Naive thymus-derived CD8-positive, alpha-beta T cell (primary cell): ENCODE data around the gene DCPS. TPM values are rescaled to one million over a fixed set of nuclear protein-coding genes. Genes with fewer than 3 reads are reported as not detected.

Experiments used
- ATAC-seq, 2 donors: fragments of 150-1000 bp; cut with Tn5 transposase in 1 of 2; sonication (Bioruptor Pico), chemical (Tn5 transposase) in 1 of 2; 1 replicate in 1 of 2; 2 replicates in 1 of 2; pipeline ENCODE4 v1.10.0; 2021; ENCODE audit warnings: mild to moderate bottlenecking in 2 of 2, moderate library complexity in 2 of 2
- POLR2A ChIA-PET: fragments of 350-600 bp; sonication (Branson Sonifier 250); formaldehyde crosslinking; loops from one replicate; lab custom pipeline; 2021; ENCODE audit warnings: antibody characterized with exemption; lab: Charles Lee
- DNase-seq, 10 donors: peaks; one replicate each; pipeline versions ENCODE4 v3.0.0 to v3.0.0-alpha.2; 2020 to 2022
- H3K27ac Mint-ChIP-seq, 10 donors: one replicate each; pipeline ENCODE4 v1.8.0; 2020 to 2022; ENCODE audit warnings: mild to moderate bottlenecking in 10 of 10, mixed read lengths in 10 of 10, moderate library complexity in 4 of 10, inconsistent platforms in 1 of 10
- H3K27me3 Mint-ChIP-seq, 5 donors: one replicate each; pipeline ENCODE4 v1.8.0; 2021 to 2022; ENCODE audit warnings: mixed read lengths in 5 of 5
- H3K36me3 Mint-ChIP-seq, 3 donors: one replicate each; pipeline ENCODE4 v1.8.0; 2020 to 2022; ENCODE audit warnings: mixed read lengths in 3 of 3, mild to moderate bottlenecking in 2 of 3, inconsistent platforms in 1 of 3
- H3K4me1 Mint-ChIP-seq, 4 donors: one replicate each; pipeline ENCODE4 v1.8.0; 2021 to 2022; ENCODE audit warnings: mixed read lengths in 4 of 4
- H3K4me3 Mint-ChIP-seq, 10 donors: one replicate each; pipeline ENCODE4 v1.8.0; 2020 to 2022; ENCODE audit warnings: mild to moderate bottlenecking in 10 of 10, mixed read lengths in 10 of 10, moderate library complexity in 6 of 10, inconsistent platforms in 1 of 10
- H3K9me3 Mint-ChIP-seq, 9 donors: one replicate each; pipeline ENCODE4 v1.8.0; 2020 to 2022; ENCODE audit warnings: mixed read lengths in 9 of 9, mild to moderate bottlenecking in 3 of 9, inconsistent platforms in 1 of 9, moderate library complexity in 1 of 9
- polyA plus RNA-seq, 3 donors: library from polyadenylated mRNA; unstranded; fragments of 300-500 nt; fragmentation: Illumina TruSeq; gene quantifications; one replicate each; pipeline ENCODE4 v1.2.3, GENCODE V29; 2021
- total RNA-seq, 8 experiments: library from RNA in 2 of 8; stranded (reverse) in 2 of 8; gene quantifications; one replicate each; pipeline ENCODE4 v1.2.3 and lab custom pipeline; 2021 to 2026

Gene DCPS
- total and polyA plus RNA-seq, 5 experiments from 2014 or later = 13.9 to 47.2 (median 36.7) TPM

DNA sequence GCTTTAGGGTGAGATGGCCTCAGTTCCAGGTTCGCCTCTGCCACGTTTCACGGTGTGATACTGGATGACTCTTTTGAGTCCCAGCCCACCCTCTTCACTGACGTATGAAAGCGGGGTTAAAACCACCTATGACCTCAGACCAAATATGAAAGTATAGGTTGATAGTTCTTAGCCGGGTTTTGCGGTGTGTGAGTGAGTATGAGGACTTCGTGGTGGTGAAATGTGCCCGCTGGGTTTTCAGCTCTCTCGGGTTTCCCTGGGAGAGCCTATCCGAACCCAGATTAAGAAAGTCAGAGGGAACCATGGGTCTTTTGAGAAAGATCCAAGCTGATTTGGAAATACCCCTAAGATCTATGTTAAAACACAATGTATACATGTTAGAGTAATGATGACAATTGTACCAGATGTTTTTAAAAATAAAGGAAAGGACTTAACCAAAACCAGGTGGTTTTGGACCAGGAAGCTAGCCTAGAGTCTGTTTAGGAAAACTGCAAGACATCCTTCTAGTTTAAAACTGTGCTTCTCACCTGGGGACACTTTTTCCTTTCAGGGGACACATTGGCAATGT, 25.9 kb downstream of the DCPS start:
- POLR2A ChIA-PET = no interaction called here
- Mint-ChIP-seq H3K9me3 (no peaks in the 10 kb centered on the region), H3K4me1 (peaks cover 19 to 48% (median 21%) of the 10 kb centered on the region in 4 donors), H3K27ac (peak overlapping the region in 4 of 10 donors; percentile 35 to 88 (median 78)), H3K27me3 (no peaks in the 10 kb centered on the region), H3K36me3 (peaks cover 0 to 62% (median 13%) of the 10 kb centered on the region in 3 donors), H3K4me3 (peak overlapping the region in 2 of 10 donors; percentile 48 to 52)
- DNase-seq (peak in 1 of 10 donors; percentile 37), ATAC-seq (no peak)

DNA sequence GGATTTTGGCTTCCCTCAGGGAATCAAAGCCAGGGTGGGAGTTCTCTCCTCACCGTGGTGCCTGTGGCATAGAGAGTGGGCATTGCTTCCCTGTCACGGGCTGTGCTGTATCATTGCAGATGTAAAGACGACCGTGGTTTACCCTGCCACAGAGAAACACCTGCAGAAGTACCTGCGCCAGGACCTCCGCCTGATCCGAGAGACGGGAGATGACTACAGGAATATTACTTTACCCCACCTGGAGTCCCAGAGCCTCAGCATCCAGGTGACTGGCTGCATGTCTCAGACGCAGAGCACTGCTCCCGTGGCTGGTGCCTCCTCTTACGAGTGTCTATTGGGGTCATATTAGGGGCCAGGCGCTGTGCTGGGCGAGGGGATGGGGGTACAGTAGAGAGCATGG, 27.4 kb downstream of the DCPS start:
- H3K4me3 Mint-ChIP-seq = no peak overlapping the region

DNA sequence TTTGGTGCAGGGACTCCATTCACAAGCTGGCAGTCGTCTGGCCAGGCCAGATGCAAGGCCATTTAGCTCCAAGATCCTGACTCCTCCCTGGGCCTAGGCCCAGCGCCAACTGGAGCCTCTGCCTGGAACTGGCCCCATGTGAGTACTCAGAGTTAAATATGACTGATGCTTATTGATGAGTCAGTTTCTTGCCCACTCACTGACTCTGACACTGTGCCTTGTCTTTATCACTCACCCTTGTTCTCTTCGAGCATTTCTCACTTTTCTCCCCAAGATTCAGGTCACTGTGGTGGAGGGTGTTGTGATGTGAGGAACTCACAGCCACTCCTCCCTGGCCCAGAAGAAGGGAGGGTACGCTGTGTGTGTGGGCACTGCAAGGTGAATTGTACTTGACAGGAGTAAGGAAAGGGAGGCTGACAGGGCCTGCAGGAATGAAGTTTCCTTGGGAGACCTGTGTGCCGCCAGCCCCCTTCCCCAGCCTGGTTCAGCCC, 28.4 kb downstream of the DCPS start:
- POLR2A ChIA-PET = no interaction called here
- Mint-ChIP-seq H3K27ac (peak overlapping the region in 3 of 10 donors; percentile 24 to 75 (median 53)), H3K4me3 (peak overlapping the region in 2 of 10 donors; percentile 0 to 74), H3K27me3 (no peaks in the 10 kb centered on the region), H3K4me1 (peaks cover 8 to 62% (median 18%) of the 10 kb centered on the region in 4 donors), H3K36me3 (peaks cover 0 to 68% (median 15%) of the 10 kb centered on the region in 3 donors), H3K9me3 (no peaks in the 10 kb centered on the region)
- DNase-seq (no peak), ATAC-seq (no peak)

More for the DNA sequence above, 27.4 kb downstream of the DCPS start:
- peaks cover 11 to 57% (median 21%) of the 10 kb centered on the region in 4 donors for H3K4me1 Mint-ChIP-seq
- no peak for ATAC-seq
- H3K27ac Mint-ChIP-seq = no peak overlapping the region
- POLR2A ChIA-PET = no interaction called here
- no peaks in the 10 kb centered on the region for H3K9me3 Mint-ChIP-seq
- H3K36me3 Mint-ChIP-seq = peaks cover 0 to 69% (median 15%) of the 10 kb centered on the region in 3 donors
- DNase-seq = no peak
- H3K27me3 Mint-ChIP-seq = no peaks in the 10 kb centered on the region

DNA sequence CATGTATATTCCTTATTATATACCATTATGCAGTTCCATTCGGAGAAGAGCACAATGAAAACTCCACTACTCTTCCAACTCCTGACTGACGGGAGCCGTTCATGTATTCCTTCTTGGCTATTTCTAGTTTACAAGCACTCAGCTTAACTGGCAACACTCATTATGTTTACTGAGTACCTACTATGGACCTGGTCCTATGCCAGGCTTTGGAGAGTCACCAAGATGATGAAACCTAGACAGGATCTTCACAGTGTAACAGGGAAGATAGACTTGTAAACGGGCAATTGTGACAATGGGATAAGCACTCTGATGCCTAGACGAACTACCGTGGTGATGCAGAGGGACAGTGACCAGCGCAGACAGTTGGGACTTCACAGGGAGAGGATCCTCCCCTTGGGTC, 29.3 kb downstream of the DCPS start:
- no peaks in the 10 kb centered on the region for H3K9me3 Mint-ChIP-seq
- H3K27ac Mint-ChIP-seq = peak overlapping the region in 3 of 10 donors; percentile 38 to 53 (median 39)
- H3K4me3 Mint-ChIP-seq = no peak overlapping the region

DNA sequence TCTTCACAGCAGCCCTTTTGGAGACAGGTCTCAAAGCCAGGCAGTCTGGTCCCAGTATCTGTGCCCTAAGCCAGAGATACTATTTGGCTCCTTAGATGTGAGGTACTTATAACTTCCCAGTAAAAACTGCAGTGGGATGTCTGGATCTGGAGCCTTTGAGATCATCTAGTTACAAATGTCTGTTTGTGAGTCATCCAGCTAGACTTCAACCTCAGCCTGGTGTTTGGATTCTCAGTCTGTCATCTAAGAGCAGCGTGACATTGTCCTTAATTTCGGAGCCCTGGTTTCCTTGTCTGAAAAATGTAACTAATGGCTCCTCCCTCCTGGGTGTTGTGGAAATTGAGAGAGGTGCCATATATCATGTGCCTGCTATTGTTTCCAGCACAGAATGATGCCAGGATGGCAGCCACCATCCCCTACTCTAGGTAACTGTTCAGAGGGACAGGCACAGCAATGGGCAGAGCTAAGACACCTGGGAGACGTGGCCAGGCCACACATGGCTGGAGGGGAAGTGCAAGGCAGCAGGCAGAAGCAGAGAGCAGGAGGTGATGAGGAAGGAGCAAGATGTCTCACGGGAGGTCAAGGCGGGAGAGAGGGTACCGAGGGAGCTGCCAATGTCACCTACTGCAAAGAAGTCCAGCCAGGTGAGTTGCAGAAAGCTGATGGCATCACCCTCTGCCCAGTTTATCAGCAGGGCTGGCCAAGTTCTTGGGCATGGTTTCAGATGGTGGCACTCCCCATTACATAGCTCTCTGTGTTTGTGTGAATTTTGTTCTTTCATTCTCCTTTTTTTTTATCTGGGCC, 31.0 kb downstream of the DCPS start:
- H3K27ac Mint-ChIP-seq = peak overlapping the region in 5 of 10 donors; percentile 33 to 90 (median 71)
- H3K4me1 Mint-ChIP-seq = peaks cover 0 to 45% (median 9%) of the 10 kb centered on the region in 4 donors
- no peak overlapping the region for H3K4me3 Mint-ChIP-seq

More for the DNA sequence above, 29.3 kb downstream of the DCPS start:
- H3K4me1 Mint-ChIP-seq = peaks cover 0 to 58% (median 14%) of the 10 kb centered on the region in 4 donors
- H3K36me3 Mint-ChIP-seq = peaks cover 0 to 62% (median 13%) of the 10 kb centered on the region in 3 donors
- ATAC-seq (no peak), DNase-seq (no peak)
- POLR2A ChIA-PET = no interaction called here
- no peaks in the 10 kb centered on the region for H3K27me3 Mint-ChIP-seq

DNA sequence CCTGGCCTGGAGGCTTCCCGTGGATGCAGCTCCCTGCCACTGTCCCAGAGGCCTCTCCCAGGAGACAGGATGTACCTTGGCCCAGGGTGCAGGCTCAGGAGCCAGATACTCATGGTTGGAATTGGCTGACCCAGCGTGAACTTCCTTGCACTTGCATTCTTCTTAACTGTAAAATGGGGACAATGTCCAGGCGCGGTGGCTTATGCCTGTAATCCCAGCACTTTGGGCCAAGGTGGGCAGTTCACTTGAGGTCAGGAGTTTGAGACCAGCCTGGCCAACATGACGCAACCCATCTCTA, 31.6 kb downstream of the DCPS start:
- peak overlapping the region in 1 of 10 donors; percentile 90 for H3K27ac Mint-ChIP-seq
- peak in 1 of 10 donors; percentile 10 for DNase-seq
- H3K4me3 Mint-ChIP-seq = no peak overlapping the region
- no peak for ATAC-seq
- H3K4me1 Mint-ChIP-seq = peaks cover 0 to 41% (median 9%) of the 10 kb centered on the region in 4 donors
- no peaks in the 10 kb centered on the region for H3K9me3 Mint-ChIP-seq
- H3K27me3 Mint-ChIP-seq = no peaks in the 10 kb centered on the region
- POLR2A ChIA-PET = interaction anchor here (0.7 kb wide), 2 partner anchors 11 to 81 kb away, joined by 4 to 6 read pairs; no protein-coding TSS in a partner anchor
- H3K36me3 Mint-ChIP-seq = peaks cover 0 to 67% (median 16%) of the 10 kb centered on the region in 3 donors

More for the DNA sequence above, 31.0 kb downstream of the DCPS start:
- DNase-seq = peak in 1 of 10 donors; percentile 7
- no peaks in the 10 kb centered on the region for H3K9me3 Mint-ChIP-seq
- no peak for ATAC-seq
- H3K36me3 Mint-ChIP-seq = peaks cover 0 to 66% (median 16%) of the 10 kb centered on the region in 3 donors
- POLR2A ChIA-PET = no interaction called here
- H3K27me3 Mint-ChIP-seq = no peaks in the 10 kb centered on the region

DNA sequence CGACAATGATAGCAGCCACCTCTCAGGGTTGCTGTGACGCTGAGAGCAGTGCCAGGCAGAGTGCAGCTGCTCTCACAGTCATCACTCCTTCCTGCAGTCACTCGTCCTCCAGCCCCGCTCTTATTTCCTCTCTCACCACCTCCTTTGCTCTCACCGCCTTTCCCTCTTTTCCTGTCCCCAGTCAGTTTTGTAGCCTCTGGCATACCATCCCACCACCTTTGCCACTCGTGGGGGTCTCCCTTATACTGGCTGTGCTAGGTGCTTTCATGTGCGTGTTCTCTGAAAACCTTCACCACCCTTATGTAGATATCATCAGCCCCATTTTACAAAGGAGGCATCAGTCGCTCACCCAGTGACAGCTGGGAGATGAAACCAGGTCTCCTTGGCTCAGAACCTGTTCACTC, 32.3 kb downstream of the DCPS start:
- H3K4me1 Mint-ChIP-seq = peaks cover 0 to 40% (median 9%) of the 10 kb centered on the region in 4 donors
- H3K9me3 Mint-ChIP-seq = no peaks in the 10 kb centered on the region
- peaks cover 0 to 72% (median 20%) of the 10 kb centered on the region in 3 donors for H3K36me3 Mint-ChIP-seq
- H3K4me3 Mint-ChIP-seq = peak overlapping the region in 1 of 10 donors; percentile 36
- DNase-seq (peak in 1 of 10 donors; percentile 44), ATAC-seq (no peak)
- POLR2A ChIA-PET = interaction anchor here (0.7 kb wide), 2 partner anchors 12 to 80 kb away, joined by 4 to 6 read pairs; no protein-coding TSS in a partner anchor
- H3K27me3 Mint-ChIP-seq = no peaks in the 10 kb centered on the region
- H3K27ac Mint-ChIP-seq = peak overlapping the region in 6 of 10 donors; percentile 2 to 82 (median 76)

DNA sequence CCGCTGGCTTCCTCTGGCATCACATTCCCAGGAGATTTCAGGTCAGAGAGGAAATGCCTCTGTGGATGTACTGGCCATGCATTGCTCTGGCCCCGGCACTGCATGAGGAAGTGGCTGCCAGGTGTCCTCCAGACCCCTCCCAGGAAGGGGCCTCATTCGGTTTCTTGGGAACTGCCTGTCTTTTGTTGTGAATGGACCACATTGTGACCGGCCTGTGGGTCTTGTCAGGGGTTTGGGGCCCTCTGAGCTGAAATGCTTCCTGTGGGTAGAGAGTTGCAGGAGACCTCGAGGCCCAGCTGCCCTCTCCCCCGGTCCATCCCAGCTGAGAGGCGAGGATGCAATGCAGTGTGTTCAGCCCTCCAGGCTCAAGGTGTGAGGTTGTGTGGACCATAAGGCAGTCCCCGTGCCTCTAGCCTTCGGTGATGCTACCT, 32.8 kb downstream of the DCPS start:
- POLR2A ChIA-PET = no interaction called here
- Mint-ChIP-seq H3K9me3 (no peaks in the 10 kb centered on the region), H3K27me3 (no peaks in the 10 kb centered on the region), H3K36me3 (peaks cover 0 to 72% (median 21%) of the 10 kb centered on the region in 3 donors), H3K27ac (peak overlapping the region in 5 of 10 donors; percentile 14 to 79 (median 75)), H3K4me1 (peaks cover 0 to 38% (median 10%) of the 10 kb centered on the region in 4 donors), H3K4me3 (no peak overlapping the region)
- ATAC-seq (no peak), DNase-seq (peak in 1 of 10 donors; percentile 50)

DNA sequence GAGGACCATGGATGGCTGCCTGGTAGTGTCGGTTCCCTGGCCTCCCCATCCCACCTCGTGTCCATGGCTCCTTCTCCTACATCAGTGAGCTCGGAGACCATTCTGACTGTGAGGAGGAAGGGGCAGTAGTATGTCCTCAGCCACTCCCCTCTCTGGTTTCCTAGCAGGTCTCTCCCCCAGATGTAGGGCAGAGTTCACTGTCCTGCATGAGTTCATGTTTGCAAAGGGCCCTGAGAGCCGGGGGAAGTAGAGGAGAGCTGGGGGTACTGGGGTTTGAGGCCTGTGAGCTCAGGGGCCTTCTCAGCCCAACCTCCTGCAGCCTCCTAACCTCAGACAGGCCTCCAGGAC, 33.2 kb downstream of the DCPS start:
- Mint-ChIP-seq H3K27ac (peak overlapping the region in 1 of 10 donors; percentile 53), H3K9me3 (no peaks in the 10 kb centered on the region), H3K36me3 (peaks cover 0 to 72% (median 23%) of the 10 kb centered on the region in 3 donors), H3K4me3 (no peak overlapping the region), H3K4me1 (peaks cover 0 to 38% (median 9%) of the 10 kb centered on the region in 4 donors), H3K27me3 (no peaks in the 10 kb centered on the region)
- POLR2A ChIA-PET = no interaction called here
- DNase-seq = peak in 1 of 10 donors; percentile 47
- no peak for ATAC-seq

DNA sequence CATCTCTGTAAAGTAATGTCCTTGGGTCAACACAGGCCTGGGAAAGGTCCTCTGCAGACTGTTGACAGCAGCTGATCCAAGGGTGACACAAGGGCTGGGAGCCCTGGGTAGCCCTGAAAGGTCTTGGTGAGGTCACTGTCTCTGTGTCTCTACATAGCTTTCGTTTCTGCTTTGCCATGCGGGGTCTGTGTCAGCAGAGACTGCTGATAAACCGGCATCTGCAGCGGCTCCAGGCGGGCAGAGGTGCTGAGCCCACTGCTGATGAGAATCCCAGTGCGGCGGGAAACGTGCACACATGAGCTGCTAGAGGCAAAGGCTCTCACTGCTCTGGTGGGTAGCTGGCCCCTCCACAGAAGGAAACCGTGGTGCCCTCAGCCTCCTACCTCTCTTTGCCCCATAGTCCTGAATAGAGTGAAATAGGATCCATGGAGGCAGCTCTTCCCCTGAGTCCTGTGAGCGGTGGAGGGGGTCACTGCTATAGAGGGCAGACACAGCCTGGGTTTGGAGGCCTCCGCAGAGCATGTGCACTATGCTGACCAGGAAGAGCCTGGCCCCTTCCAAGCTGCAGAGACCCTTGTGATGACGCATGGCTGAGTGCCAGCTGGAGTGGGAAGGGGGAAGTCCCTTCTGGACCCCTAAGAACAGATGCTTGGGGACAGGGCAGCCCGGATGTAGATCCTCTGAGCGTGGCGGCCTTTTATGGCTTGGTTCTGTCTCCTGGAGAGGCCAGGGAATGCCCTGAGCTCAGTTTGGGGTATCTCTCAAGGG, 33.8 kb downstream of the DCPS start:
- H3K27ac Mint-ChIP-seq = peak overlapping the region in 2 of 10 donors; percentile 19 to 53
- DNase-seq (peak in 1 of 10 donors; percentile 45), ATAC-seq (no peak)
- no peak overlapping the region for H3K4me3 Mint-ChIP-seq
- H3K4me1 Mint-ChIP-seq = peaks cover 0 to 32% (median 9%) of the 10 kb centered on the region in 4 donors
- H3K36me3 Mint-ChIP-seq = peaks cover 0 to 72% (median 19%) of the 10 kb centered on the region in 3 donors
- POLR2A ChIA-PET = no interaction called here
- no peaks in the 10 kb centered on the region for H3K27me3 Mint-ChIP-seq
- no peaks in the 10 kb centered on the region for H3K9me3 Mint-ChIP-seq

DNA sequence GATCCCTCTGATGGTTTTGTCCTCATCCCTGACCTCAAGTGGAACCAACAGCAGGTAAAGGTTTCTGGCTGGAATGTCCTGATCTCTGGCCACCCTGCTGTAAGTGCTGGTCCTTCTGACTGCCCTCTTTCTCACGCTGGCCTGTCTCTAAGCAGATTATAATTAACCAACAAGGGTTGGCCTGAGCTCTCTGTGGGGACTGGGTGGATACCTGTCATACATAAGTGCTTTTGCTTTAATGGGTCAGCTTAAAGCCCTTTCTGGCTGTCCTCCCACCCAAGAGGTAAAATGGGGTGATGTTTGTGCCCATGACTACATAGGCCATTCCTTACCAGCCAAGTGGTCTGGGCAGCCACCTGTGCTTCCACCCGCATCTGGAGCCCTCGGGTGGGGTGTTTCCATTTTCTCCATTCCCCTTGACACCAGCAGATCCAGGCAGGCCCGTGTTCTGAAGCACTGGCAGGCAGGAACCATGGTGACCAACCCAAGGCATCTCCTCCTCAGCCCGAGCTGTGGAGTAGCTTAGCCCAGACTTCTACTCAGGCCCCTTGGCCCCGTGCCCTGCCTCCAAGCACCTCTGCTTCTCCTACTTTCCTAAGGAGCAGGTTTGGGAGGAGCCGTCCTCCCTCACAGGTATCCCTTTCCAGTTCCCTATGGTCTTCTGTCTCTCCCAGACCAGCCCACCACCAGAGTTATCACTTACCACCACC, 34.6 kb downstream of the DCPS start:
- Mint-ChIP-seq H3K36me3 (peaks cover 0 to 65% (median 18%) of the 10 kb centered on the region in 3 donors), H3K4me3 (no peak overlapping the region), H3K27ac (peak overlapping the region in 3 of 10 donors; percentile 15 to 79 (median 51)), H3K9me3 (no peaks in the 10 kb centered on the region), H3K4me1 (peaks cover 0 to 27% (median 9%) of the 10 kb centered on the region in 4 donors), H3K27me3 (no peaks in the 10 kb centered on the region)
- ATAC-seq = no peak
- POLR2A ChIA-PET = no interaction called here
- peak in 1 of 10 donors; percentile 35 for DNase-seq
